Fibroblast of gingiva (primary cell): ENCODE data around the gene WDR36.

ENCODE experiments used
- DNase-seq: peaks from one replicate; pipeline ENCODE4 v3.0.0-alpha.2; 2011; ENCODE audit warnings: low read depth

Gene WDR36

DNA sequence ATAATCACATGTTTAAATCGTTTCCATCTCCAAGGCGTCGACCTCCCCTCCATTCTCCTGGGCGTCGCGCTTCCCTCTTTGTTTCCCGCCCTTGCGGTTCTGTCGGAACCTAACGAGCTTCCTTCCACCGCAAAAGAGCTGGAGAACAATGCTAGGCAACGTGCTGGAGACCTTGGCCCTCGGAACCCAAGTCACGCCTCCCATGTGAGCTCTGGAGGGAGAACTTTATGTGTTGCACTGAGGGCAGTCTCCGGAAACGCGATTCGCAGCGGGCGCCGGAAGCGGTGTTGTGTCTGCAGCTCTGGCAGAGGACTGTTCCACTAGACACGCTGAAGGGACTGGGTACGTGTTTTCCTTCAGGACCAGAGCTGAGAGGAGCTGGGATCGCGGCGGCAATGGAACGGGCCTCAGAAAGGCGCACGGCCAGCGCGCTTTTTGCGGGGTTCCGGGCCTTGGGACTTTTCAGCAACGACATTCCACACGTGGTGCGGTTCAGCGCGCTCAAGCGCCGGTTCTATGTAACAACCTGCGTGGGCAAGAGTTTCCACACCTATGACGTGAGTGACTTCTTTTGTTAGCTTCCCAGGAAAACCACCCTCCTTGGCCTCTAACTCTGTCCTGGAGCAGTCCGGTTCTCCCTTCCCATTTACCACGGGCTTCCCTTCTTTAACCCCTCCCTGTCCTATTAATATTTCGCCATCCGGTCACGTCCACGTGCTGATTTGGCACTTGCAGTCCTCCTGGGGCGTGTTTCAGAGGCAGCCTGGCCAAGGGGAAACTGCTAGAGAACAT, at the start of gene WDR36:
TSS of gene WDR36 (plus strand) at position 287 of the 792 bp plus-strand sequence. CDS start at position 396, 109 bp downstream.
- DNase-seq: peak; percentile 91

DNA sequence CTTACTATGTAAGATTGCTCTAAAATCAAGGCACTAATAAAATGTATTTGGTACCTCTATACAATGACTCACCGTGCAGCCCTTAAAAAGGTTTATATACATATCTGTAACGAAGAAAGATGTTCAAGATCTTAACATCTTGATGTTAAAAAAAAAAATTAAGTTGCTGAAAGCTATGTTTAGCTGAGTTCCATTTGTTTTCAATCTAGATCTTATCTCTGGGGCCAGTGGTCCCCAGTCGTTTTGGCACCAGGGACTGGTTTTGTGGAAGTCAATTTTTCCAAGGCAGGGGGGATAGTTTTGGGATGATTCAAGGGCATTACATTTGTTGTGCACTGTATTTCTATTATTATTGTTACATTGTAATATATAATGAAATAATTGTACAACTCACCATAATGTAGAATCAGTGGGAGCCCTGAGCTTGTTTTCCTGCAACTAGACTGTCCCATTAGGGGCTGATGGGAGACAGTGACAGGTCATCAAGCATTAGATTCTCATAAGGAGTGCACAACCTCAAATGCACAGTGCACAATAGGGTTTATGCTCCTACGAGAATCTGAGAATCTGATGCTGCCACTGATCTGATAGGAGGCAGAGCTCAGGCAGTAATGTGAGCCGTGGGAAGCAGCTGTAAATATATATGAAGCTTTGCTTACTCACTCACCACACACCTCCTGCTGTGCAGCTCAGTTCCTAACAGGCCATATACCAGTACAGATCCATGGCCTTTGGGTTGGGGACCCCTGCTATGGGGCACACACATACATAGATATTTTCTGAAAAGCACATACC, 48.2 kb upstream of the WDR36 start:
- DNase-seq: peak; percentile 29

DNA sequence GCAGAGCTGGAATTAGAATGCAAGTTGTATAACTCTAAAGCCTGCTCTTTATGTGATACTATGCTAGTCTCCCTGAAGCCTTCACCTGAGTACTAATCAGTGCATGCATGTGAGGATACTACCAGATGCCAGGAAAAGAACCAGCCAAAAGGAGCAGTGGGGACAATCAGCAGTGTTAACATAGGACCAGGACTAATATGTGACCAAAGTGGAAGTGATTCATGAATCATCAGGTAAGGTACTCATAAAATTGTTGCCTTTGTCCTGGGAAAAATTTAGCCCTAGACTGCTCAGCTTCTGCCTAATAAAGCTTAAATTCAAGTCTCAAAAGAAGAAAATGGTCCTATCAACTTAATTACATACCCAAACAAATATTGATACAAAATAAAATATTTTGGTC, 34.1 kb upstream of the WDR36 start:
- DNase-seq: no peak

- no peak for DNase-seq
Measured at GRCh38 chr5:111060169-111060568, 32.0 kb upstream of the WDR36 start.

DNA sequence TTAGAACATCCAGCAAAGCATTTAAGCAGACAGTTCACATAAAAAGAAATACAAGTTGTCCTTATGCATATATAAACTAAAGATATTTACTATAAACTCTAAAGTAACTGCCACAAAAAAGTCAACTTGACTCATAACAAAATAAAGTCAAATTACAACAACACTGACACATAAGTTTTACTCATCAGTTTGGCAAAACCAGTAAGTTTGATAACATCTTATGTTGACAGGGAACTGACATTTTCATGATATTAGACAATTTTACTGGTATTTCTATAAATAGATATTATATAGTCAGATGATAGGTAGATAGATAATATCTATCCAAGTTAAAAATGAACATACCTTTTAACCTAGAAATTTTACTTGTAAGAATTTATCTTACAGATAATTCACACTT, 30.5 kb upstream of the WDR36 start:
- DNase-seq: no peak

- no peak for DNase-seq
Measured at GRCh38 chr5:111063709-111064322, 28.3 kb upstream of the WDR36 start.

DNA sequence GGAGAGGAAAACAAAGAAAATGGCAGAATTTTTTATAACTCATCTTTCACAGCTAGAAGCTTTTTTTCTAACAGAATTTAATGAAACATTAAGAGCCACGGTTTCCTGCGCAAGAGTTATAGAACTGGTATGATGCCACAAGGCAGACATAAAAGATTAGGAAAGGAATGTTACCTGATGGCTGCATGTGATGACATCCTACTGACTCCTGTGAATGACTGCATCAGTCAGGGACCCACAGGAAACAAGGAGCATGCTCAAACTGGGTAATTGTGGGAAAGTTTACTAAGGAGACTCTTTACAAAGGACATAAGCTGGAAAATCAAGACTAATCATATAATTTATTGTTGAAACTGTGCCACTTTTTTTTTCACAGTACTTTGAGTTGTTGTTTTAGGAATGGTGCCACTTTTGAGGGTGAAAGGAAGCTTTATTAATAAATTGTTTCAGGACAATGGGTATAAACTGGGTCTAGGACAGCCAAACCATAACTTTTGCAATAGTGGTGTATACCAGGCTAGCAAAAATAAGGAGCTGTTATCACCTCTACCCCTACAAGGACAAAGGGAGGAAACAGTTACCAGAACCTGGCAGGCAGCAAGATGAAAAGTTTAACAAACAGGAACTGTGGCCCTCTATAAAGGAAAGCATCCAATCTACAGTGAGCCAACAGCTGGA, 25.7 kb upstream of the WDR36 start:
- no peak for DNase-seq

DNA sequence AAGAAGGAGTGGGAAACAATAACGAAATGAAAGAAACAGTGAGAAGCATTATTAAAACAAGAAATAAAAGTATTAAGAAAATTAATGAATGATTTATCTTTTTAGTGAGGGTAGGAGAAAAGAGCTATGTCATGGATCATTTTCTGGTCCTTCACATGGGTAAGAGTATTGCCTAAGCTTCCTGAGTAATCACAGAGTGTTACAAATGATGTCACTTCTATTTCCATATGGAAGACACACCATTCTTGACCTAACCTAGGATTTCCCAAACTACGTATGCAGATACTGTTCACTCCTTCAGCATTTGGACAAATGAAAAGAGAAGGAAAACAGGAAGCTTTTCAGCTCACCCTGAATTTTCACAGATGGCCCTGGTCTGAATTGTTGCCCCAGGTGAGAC, 23.9 kb upstream of the WDR36 start:
- DNase-seq: peak; percentile 25

DNA sequence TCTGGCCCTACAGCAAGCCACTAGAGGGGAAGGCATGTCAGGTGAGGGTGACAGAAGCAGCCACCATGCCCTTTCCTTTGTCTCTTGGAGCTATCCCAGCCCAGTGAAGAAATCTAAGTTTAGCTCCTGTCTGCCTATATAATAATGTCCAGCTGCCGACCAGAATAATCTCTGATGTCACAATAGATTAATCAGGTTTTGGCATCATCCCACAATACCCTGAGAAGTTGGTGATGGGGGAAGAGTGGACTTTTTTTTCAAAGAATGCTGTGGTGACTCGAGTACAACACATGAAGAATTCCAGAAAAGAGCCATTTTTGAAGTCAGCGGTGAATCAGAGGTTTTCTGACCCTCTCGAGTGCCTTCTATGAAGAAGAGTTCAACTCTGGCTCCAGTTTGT, 22.3 kb upstream of the WDR36 start:
- DNase-seq: peak; percentile 64

DNA sequence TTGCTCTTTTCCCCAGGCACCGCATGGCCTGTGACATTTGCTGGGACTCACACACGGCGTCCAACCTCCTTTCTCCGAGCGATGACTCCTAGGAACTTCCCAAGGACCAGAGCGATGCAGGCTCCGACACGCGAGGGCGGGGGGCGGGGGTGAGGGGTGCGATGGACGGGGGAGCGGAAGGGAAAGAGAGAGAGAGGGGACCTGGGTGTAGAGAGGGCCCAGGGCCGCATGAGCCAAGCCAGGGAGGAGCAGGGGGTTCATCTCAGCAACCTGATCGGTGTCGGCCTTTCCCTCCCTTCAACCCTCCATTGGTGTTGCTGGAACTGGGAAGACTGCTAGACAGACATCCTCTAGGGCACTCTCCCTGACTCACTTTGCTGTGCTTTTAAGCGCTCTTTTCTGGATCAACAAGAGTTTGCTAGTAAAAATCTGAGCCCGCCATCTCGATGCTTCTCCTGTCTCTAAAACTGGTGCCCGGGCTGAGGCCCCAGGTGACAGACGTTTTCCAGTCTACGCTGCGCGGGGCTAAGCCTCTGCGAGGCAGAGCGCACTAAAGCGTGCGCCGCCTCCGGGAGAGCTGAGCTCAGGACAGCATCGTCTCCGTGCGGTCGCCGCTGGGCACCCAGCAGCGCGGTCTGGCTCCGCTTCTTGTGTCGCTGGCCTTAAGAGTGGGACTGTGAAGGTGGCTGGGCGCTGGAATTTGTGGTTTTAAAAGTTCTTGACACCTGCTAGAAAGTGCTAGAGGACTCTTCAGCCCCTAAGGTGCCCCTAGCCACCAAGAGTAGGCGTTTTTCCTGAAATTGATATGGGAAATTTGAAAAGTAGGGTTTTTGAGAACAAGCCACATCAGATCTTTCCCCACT, 21.6 kb upstream of the WDR36 start:
- DNase-seq: peak; percentile 19

- no peak for DNase-seq
Measured at GRCh38 chr5:111071413-111071812, 20.7 kb upstream of the WDR36 start, which contains the start of gene TSLP. TSLP (plus strand) TSS chr5:111071713; CDS start chr5:111071891, 178 bp downstream.

- DNase-seq: peak; percentile 22
Measured at GRCh38 chr5:111072949-111073682, 19.0 kb upstream of the WDR36 start.

- no peak for DNase-seq
Measured at GRCh38 chr5:111074244-111074643, 17.9 kb upstream of the WDR36 start.

DNA sequence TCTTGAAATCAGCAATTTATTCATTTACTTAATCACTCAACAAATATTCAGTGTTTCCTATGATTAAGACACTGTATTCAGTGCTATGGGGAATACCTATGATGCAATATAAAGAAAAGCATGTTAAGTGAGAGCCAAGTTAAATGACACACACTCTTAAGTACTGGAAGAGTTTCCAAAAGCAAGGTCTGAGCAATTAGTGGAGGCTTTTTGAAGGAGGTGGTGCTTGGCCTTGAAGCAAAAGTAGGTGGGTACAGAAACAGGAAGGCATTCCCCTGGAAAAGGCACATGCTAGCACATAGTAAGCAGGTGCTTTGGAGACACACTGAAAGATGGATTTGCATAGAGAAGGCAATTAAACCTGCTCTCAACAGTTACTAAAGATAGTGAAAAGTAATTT, 16.6 kb upstream of the WDR36 start:
- DNase-seq: peak; percentile 89

DNA sequence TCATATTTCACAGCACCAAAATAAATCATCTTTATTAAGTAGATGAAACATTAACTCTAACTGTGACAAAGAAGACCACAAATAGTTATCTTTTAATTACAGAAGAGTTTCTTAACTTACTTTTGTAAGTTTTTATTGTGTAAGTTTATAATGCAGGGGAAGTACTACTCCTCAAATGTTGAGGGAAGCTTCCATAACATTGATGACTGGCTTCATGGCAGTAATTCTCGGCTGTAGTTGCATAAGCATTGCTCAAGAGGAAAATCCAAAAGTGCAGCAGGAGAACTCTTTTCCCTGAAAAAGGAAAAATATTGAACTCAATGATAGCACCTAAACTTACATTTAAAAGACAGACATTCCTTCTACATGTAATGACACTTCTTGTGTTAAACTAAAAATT, 16.1 kb upstream of the WDR36 start:
- no peak for DNase-seq

DNA sequence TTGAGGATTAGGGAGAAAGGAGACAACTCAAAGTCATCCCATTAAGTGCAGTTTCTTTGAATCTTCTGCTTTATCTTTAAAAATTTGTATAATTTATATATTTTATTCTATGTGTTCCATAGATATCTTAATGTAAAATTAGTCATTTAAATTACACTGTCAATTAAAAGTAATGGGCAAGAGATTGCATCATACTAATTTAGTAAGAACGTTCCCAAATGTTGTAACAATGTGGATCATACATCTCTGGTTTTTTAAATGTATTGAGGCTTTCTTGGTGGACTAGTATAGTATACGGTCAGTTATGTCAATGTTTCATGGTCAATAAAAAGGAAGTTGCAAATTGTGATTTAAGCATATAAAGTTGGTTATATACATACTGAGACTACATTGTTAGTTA, 14.5 kb upstream of the WDR36 start:
- DNase-seq: no peak

DNA sequence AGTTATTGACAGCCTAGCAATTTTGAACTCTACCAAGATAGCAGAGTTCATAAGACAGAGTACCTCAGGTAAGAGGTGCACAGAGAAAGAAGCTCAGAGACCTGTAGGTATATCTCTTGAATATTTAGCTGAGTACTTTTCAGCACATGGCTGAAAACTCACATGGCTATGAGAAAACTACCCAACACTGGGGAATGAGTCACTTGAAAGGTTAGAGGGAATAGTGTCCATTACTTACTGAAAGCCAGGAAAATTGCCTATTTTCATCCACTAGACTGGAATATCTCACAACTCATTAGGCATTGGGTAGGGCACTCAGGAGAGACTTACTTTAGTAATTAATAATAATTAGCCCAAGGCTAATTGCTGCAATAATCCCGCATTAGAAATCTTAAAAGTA, 12.3 kb upstream of the WDR36 start:
- no peak for DNase-seq

- DNase-seq: no peak
Measured at GRCh38 chr5:111083323-111083722, 8.8 kb upstream of the WDR36 start.

DNA sequence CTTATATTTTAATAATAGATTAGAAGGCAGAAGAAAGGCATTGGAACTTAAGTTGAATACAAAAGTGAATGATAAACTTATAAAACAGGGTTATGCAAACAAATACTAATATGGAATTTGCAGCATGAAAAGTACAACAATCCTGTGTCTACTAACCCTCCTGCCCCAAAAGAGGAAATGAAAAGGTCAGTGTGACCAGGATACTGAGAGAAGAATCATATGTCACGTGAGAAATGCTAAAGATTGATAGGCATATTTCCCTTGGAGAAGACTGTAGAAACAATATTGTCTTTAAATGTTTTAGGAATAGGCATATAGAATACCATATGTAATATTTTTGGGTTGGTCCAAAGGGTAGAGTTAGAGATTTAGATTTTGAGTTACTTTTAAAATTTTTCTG, 3.8 kb downstream of the WDR36 start:
- DNase-seq: no peak

- DNase-seq: peak; percentile 38
Measured at GRCh38 chr5:111099058-111099778, 7.1 kb downstream of the WDR36 start.
